ENCODE results near the gene SMR3A. TPM values are rescaled to one million over a fixed set of nuclear protein-coding genes. Genes with fewer than 3 reads are reported as not detected.

The SMR3A gene
- total RNA-seq, result not detected

DNA sequence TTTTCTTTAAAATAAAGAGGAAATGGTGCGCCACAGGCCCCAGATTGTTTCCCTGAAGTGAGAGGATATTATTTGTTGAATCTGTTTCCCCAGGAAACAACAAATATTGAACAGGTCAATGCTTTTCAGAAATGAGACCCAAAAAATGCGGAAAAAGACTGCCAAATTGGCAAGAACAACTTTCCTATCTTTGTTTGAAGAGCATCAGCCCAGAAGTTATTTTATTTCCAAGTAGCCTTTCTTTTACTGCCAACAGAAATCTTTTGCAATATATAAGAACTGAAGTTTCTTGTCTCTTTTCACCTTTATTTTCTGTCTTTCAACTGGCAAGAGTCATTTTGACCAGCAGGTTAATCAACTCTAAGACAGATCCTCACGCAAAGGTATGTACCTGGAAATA, at the start of gene SMR3A:
SMR3A (plus strand) TSS at position 301 of the 400 bp plus-strand sequence. CDS start 1,356 bp downstream, outside the sequence.

DNA sequence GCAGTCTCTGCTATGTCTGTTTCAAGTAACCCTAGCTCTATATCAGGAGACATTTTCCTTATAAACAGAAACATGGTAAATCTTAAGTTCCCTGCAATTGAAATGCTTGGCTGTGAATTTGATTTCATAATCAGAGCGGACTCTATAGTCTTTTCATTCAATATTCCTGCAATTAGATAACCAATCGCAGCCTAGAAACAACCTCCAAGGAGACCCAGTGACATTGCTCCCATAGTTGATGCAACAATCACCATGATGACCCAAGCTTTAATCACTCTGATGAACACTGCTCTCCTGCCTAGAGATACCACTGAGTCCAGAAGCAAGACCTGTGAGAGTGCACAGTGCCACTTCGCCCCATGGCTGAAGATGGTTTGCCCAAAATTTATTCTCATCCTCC, 25.9 kb upstream of the SMR3A start, which contains the start of gene CABS1:
CABS1 (plus strand) TSS at position 301 of the 400 bp plus-strand sequence; CDS start at position 360, 59 bp downstream.

DNA sequence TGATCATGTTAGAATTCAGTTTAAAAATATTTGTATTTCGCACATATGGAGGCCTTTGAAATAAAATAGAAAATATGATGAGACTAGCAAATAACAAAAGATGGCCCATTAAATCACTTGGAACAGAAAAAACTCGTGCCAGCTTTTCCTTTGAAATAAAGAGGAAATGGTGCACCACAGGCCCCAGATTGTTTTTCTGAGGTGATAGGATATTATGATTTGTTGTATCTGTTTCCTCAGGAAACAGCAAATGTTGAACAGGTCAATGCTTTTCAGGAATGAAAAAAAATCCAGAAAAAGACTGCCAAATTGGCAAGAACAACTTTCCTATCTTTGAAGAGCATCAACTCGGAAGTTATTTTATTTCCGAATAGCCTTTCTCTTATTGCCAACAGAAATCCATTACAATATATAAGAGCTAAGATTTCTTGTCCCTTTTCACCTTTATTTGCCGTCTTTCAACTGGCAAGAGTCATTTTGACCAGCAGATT, 22.2 kb downstream of the SMR3A start, which contains the start of gene SMR3B:
SMR3B (plus strand) TSS at position 441 of the 491 bp plus-strand sequence. CDS start 1,380 bp downstream, outside the sequence.

DNA sequence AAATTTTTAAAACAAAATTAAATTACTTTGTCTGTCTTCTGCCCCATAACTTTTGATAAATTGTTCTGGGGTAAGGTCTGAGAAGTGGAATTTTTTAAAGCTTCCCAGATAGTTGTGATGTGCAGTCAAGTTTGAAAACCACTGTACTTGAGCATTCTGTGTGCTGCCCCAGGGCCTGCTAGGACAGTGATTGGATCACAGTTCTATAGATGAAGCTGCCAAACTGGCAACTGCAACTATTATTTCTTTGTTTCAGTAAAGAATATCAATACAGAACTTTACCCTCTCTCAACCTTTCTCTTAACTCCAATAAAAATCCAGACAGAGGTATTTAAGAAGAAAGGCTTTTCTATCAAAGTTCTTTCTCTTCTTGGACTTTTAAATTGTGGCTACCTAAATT, 37.0 kb downstream of the SMR3A start, which contains the start of gene OPRPN:
OPRPN (plus strand) TSS at position 361 of the 400 bp plus-strand sequence. CDS start 1,346 bp downstream, outside the sequence.

Other genes with a start within 250 kb of the SMR3A start
- gene PRR27, start 206.5 kb upstream of the SMR3A start, total RNA-seq, result not detected
- gene ODAM, start 165.0 kb upstream of the SMR3A start, total RNA-seq, result not detected
- not detected for gene FDCSP, start 134.6 kb upstream of the SMR3A start, total RNA-seq
- gene CSN3, start 118.2 kb upstream of the SMR3A start, total RNA-seq, result not detected
- not detected for gene CABS1, start 25.8 kb upstream of the SMR3A start, total RNA-seq
- not detected for gene SMR3B, start 22.4 kb downstream of the SMR3A start, total RNA-seq
- gene OPRPN, start 37.2 kb downstream of the SMR3A start, total RNA-seq, result not detected
- gene MUC7, start 111.4 kb downstream of the SMR3A start, total RNA-seq, result not detected
- gene AMTN, start 157.8 kb downstream of the SMR3A start, total RNA-seq, result not detected
- 0.94 TPM for gene AMBN, start 231.5 kb downstream of the SMR3A start, total RNA-seq

Measured in parietal lobe (tissue), 1 donor.